GM23248 (cell line): ENCODE measurements around the gene PTPRE.

ENCODE experiments used
- EZH2 ChIP-seq: fragments of 200-600 bp; sonication (generic); IDR thresholded peaks from 2 replicates; pipeline ENCODE4 v1.6.1; 2018; ENCODE audit warnings: antibody characterized with exemption, mild to moderate bottlenecking; ENCODE audit not compliant: insufficient read depth, poor library complexity, severe bottlenecking
- EZH2phosphoT487 ChIP-seq: fragments of 200-600 bp; sonication (generic); IDR thresholded peaks from 2 replicates; pipeline ENCODE4 v1.6.1; 2018; ENCODE audit warnings: antibody characterized with exemption, moderate library complexity, mild to moderate bottlenecking, low read depth; ENCODE audit not compliant: insufficient read depth

DNA sequence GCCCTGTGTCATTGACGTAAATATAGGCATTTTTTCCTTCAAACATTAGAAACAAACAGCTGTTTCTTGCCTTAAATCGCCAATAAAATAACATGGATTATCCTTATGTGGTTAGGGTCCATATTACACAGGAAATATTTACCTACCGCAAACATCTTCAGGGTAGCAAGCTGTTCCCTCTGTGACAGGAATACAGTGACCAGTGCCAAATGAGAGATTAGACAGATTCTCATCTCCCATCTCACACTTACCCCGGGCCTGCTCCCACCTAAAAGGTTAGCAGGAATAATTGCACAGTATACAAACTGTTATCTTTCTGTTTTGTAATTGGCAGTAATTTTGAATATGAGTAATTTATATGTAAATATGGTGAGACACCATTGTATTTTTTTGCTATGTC lies 202.8 kb downstream of the PTPRE start:
- TF ChIP-seq EZH2phosphoT487 (no peak), EZH2 (no peak)
